Measurements from ENCODE around the gene CAPN1.
A peak's percentile ranks its signal among the peaks of the same experiment; 100 is the strongest.
"Not testable (repeated sequence)": the region's sequence is repeated elsewhere in the genome, so short reads cannot be mapped to it uniquely, and the experiment has no call there.

The CAPN1 gene

GRCh38 chr11:65218446-65218845 is 36.7 kb downstream of the CAPN1 start:
- DNase-seq: no peak

DNA sequence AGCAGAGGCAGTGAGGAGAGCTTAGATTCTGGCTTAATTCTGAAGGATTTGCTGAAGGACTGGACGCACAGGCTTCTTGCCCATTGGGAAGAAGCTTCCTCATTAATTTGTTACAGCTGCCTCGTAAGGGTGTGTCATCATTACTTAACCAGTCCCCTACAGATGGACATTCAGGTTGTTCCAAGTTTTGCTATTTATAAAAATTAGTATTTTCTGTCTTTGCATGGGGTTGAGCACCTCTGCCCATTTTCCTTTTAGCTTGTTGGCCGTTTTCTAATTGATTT is 38.1 kb downstream of the CAPN1 start:
- DNase-seq: no peak

- no peak for DNase-seq
Observed at GRCh38 chr11:65221026-65221425, 39.3 kb downstream of the CAPN1 start.

- DNase-seq: no peak
Observed at GRCh38 chr11:65223011-65223410, 41.3 kb downstream of the CAPN1 start.

DNA sequence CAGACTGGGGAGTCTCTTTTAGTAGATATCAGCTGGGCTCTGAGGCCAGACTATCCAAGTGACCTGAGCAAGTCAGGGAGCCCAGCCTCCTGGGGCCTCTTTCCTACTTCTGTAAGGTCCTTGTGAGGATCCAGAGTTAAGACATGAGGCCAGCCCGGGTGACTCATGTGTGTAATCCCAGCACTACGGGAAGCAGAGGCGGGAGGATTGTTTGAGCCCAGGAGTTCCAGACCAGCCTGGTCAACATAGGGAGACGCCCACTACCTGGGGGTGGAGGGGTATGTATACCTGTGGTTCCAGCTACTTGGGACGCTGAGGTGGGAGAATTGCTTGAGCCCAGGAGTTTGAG is 43.2 kb downstream of the CAPN1 start:
- no peak for DNase-seq

GRCh38 chr11:65225279-65226102 is 43.8 kb downstream of the CAPN1 start:
- peak; percentile 51 for DNase-seq

GRCh38 chr11:65226103-65226442 is 44.3 kb downstream of the CAPN1 start:
- no peak for DNase-seq

- no peak for DNase-seq
Observed at GRCh38 chr11:65227879-65228278, 46.2 kb downstream of the CAPN1 start.

DNA sequence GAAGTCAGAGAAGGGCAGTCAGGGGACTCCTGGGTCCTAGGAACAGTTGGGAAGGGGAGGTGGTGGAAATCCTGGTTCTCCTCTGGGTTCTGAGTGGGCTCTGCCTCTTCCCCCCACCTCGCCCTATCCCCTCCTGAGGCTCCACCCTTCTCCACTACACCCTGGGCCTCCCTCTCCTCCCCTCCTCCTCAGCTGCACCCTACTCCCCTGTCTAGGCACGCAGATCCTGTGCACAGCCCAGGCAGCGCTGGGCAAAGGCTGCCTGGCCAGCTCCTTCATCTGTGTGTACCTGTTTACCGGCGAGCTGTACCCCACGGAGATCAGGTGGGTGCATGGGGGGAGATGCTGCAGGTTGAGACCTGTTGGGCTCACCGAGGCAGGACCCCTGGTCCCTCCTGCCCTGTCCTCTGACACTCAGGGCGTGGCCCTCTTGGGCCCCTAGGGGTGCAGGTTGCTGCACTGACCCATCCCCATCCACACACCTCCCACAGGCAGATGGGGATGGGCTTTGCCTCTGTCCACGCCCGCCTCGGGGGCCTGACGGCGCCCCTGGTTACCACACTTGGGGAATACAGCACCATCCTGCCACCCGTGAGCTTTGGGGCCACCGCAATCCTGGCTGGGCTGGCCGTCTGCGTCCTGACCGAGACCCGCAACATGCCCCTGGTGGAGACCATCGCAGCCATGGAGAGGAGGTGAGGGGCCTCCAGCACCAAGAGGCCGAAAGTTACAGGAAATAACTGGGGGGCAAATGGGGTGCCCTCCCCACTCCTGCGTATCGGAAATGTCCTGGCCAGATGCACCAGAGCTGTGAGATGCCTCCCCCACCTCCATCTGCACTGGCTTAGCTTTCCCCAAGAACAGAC is 54.7 kb downstream of the CAPN1 start:
- no peak for DNase-seq

DNA sequence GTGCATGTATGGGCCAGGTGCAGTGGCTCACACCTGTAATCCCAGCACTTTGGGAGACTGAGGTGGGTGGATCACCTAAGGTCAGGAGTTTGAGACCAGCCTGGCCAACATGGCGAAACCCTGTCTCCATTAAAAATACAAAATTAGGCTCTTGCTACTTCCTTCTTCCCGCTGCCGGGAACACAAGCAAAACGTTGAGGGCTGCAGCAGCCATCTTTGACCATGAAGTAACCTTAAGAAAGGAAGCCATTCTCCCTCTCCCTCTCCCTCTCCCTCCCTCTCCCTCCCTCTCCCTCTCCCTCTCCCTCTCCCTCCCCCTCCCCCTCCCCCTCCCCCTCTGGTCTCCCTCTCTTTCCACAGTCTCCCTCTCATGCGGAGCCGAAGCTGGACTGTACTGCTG is 56.6 kb downstream of the CAPN1 start:
- not testable (repeated sequence) for DNase-seq

DNA sequence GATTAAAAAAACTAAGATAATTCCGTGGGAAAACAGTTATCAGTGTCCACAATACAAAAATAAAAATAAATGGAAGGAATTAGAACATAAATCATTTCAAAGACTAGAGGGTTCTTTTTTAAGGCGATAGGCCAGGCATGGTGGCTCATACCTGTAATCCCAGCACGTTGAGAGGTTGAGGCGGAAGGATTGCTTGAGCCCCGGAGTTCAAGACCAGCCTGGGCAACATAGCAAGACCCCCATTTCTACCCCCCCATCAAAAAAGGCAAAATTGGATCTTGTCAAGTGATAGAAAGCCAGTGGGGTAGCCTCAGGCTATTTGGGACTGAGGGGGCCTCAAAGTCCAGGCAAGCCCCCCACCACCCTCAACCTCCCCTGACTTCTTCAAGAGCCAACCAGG is 59.4 kb downstream of the CAPN1 start:
- no peak for DNase-seq

GRCh38 chr11:65241692-65242091 is 60.0 kb downstream of the CAPN1 start:
- no peak for DNase-seq

DNA sequence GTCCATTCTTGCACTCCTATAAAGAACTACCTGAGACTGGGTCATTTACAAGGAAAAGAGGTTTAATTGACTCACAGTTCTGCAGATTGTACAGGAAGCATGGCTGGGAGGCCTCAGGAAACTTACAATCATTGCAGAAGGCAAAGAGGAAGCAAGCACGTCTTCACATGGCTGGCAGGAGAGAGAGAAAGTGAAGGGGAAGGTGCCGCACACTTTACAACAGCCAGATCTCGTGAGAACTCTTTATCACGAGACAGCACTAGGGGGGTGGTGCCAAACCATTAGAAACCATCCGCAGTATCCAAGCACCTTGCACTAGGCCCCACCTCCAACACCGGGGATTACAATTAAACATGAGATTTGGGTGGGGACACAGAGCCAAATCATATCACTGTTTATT is 60.7 kb downstream of the CAPN1 start:
- DNase-seq: no peak

GRCh38 chr11:65243797-65244196 is 62.1 kb downstream of the CAPN1 start:
- DNase-seq: no peak

DNA sequence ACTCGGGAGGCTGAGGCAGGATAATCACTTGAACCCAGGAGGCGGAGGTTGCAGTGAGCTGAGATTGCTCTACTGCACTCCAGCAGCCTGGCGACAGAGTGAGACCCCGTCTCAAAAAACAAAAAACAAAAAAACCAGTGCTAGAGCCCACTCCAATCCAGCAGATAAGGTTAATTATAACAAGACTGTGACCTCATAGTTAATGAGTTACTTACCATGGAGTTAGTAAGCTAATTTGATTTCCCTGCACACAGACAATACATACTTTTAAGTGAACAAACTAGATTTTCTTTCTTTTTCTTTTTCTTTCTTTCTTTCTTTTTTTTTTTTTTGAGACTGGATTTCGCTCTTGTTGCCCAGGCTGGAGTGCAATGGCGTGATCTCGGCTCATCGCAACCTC is 63.3 kb downstream of the CAPN1 start:
- DNase-seq: not testable (repeated sequence)

GRCh38 chr11:65246506-65246905 is 64.8 kb downstream of the CAPN1 start:
- no peak for DNase-seq

- not testable (repeated sequence) for DNase-seq
Observed at GRCh38 chr11:65248184-65248710, 66.5 kb downstream of the CAPN1 start.

- no peak for DNase-seq
Observed at GRCh38 chr11:65251476-65251875, 69.7 kb downstream of the CAPN1 start.

DNA sequence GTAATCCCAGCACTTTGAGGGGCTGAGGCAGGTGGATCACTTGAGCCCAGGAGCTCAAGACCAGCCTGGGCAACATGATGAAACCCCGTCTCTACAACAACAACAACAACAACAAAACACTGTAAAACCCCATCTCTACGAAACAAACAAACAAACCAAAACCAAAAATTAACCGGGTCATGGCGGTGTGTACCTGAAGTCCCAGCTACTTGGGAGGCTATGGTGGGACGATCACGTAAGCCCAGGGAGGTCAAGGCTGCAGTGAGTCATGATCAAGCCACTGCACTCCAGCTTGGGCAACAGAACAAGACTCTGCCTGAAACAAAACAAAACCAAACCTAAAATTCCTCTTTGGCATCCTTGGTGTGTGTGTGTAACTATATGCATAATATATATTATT is 73.0 kb downstream of the CAPN1 start:
- DNase-seq: no peak

GRCh38 chr11:65258988-65259387 is 77.3 kb downstream of the CAPN1 start:
- DNase-seq: no peak

- DNase-seq: no peak
Observed at GRCh38 chr11:65260302-65260701, 78.6 kb downstream of the CAPN1 start.

DNA sequence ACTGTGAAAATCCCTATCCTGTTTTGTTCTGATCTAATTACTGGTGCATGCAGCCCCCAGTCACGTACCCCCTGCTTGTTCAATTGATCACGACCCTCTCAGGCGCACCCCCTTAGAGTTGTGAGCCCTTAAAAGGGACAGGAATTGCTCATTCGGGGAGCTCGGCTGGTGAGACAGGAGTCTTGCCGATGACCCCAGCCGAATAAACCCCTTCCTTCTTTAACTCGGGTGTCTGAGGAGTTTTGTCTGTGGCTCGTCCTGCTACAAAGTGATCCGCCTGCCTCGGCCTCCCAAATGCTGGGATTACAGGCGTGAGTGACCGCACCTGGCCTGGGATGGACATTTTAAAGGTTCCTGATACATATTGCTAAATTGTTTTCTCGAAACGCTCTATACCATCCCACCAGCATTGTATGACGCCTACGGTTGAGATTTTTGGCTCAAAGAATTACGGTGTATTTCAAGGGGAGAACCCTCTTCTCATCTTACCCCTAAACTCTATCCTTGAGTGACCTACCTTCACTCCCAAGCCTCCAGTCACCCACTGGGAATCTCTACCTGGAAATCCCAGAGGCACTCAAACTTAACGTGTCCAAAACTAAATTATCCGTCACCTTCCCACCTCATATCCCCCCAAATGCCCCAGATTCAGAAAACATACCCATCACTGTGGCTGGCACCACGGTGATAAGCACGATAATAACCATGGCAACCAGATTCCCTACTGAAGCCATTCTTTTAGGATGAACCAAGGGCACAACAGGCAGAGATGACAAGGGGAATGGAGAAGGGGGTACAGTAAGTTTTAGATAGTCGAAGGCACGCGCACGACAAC is 79.2 kb downstream of the CAPN1 start:
- DNase-seq: no peak

All from central memory CD4-positive, alpha-beta T cell (primary cell).